OCI-LY7 (cell line): ENCODE measurements around the gene PPP1R14B. TPM values are rescaled to one million over a fixed set of nuclear protein-coding genes. Genes with fewer than 3 reads are reported as not detected.

Source experiments
- BruUV-seq: library from RNA; stranded (reverse); fragments of 400-500 nt; replicated peaks from 2 replicates; lab custom pipeline; 2021; lab: Mats Ljungman, UMichigan
- CTCF ChIA-PET: fragments of 300-600 bp; sonication (Branson Sonifier 250); formaldehyde crosslinking; loops from one replicate; lab custom pipeline; 2022; ENCODE audit warnings: antibody characterized with exemption; ENCODE audit not compliant: unreplicated experiment; lab: Charles Lee
- POLR2A ChIA-PET: fragments of 300-600 bp; sonication (Branson Sonifier 250); formaldehyde crosslinking; loops from one replicate; lab custom pipeline; 2022; ENCODE audit warnings: antibody characterized with exemption; lab: Charles Lee
- DNase-seq: peaks from one replicate; pipeline ENCODE4 v3.0.0-alpha.2; 2015; ENCODE audit warnings: low spot score
- H2AFZ ChIP-seq: fragments of 200-600 bp; sonication (generic), shearing (Covaris generic); 2 replicates; pipeline ENCODE4 v1.6.1; 2014; ENCODE audit warnings: mild to moderate bottlenecking, antibody characterized with exemption, low read length, moderate library complexity
- H3K27ac ChIP-seq: fragments of 200-600 bp; sonication (generic); 2 replicates; pipeline ENCODE4 v1.5.1; 2014; ENCODE audit warnings: mixed run types, low read depth, mild to moderate bottlenecking, moderate library complexity, low read length, inconsistent platforms; ENCODE audit not compliant: poor library complexity, severe bottlenecking
- H3K36me3 ChIP-seq: fragments of 200-600 bp; sonication (generic); 2 replicates; pipeline ENCODE4 v1.6.1; 2014; ENCODE audit warnings: mild to moderate bottlenecking, antibody characterized with exemption, low read length, moderate library complexity, mixed read lengths; ENCODE audit not compliant: insufficient read depth
- H3K4me1 ChIP-seq: fragments of 200-600 bp; sonication (generic); 2 replicates; pipeline ENCODE4 v1.5.1; 2014; ENCODE audit warnings: mild to moderate bottlenecking, low read length; ENCODE audit not compliant: insufficient read depth, poor library complexity, severe bottlenecking
- H3K4me2 ChIP-seq: fragments of 200-600 bp; sonication (generic); 2 replicates; pipeline ENCODE4 v1.6.1; 2014; ENCODE audit warnings: mild to moderate bottlenecking, low read length
- H3K4me3 ChIP-seq: fragments of 200-600 bp; sonication (generic); 2 replicates; pipeline ENCODE4 v1.5.1; 2014; ENCODE audit warnings: mild to moderate bottlenecking, low read depth, low read length; ENCODE audit not compliant: poor library complexity, severe bottlenecking
- H3K79me2 ChIP-seq: fragments of 200-600 bp; sonication (generic); 2 replicates; pipeline ENCODE4 v1.6.1; 2016; ENCODE audit warnings: low read depth, mild to moderate bottlenecking, low read length, moderate library complexity, mixed read lengths; ENCODE audit not compliant: insufficient read depth
- H3K9me2 ChIP-seq: fragments of 200-600 bp; sonication (generic); 2 replicates; pipeline ENCODE4 v1.6.1; 2016; ENCODE audit warnings: mild to moderate bottlenecking, low read length, mixed read lengths; ENCODE audit not compliant: insufficient read depth
- H3K9me3 ChIP-seq: fragments of 200-600 bp; sonication (generic); 2 replicates; pipeline ENCODE4 v1.6.1; 2014; ENCODE audit warnings: mild to moderate bottlenecking, mixed run types, low read length, mixed read lengths
- H4K20me1 ChIP-seq: fragments of 200-600 bp; sonication (generic); 2 replicates; pipeline ENCODE4 v1.6.1; 2014; ENCODE audit warnings: mild to moderate bottlenecking, antibody characterized with exemption, low read length, moderate library complexity, mixed read lengths; ENCODE audit not compliant: insufficient read depth
- CTCF ChIP-seq: fragments of 200-600 bp; sonication (generic); conservative IDR thresholded peaks from 2 replicates; pipeline ENCODE4 v1.5.1; 2014; ENCODE audit warnings: mild to moderate bottlenecking, antibody characterized with exemption, low read length, moderate library complexity, mixed read lengths
- EZH2phosphoT487 ChIP-seq: fragments of 200-600 bp; sonication (generic); IDR thresholded peaks from 2 replicates; pipeline ENCODE4 v1.6.1; 2018; ENCODE audit warnings: low read depth, borderline replicate concordance, mild to moderate bottlenecking, mixed run types, antibody characterized with exemption, low read length, moderate library complexity, mixed read lengths
- intact Hi-C: fragments of 100-400 bp; cut with micrococcal nuclease; formaldehyde crosslinking; loops from one replicate; pipeline ENCODE4 v1.10.0; 2022; ENCODE audit not compliant: unreplicated experiment
- total RNA-seq, 2 experiments: library from RNA; depleted of rRNA in 1 of 2; stranded (reverse); fragments of >200 nt in 1 of 2; shearing (Covaris generic) in 1 of 2; gene quantifications; 2 replicates each; pipeline ENCODE4 v1.2.3, GENCODE V29; 2014 to 2022

The PPP1R14B gene
- total RNA-seq, 2 experiments from 2014 or later, result 198 to 223 TPM

- H4K20me1 ChIP-seq, result no peaks in the 10 kb centered on the region
- H3K9me2 ChIP-seq, result no peaks in the 10 kb centered on the region
- no peaks in the 10 kb centered on the region for H3K36me3 ChIP-seq
- no peak overlapping the region for H2AFZ ChIP-seq
- TF ChIP-seq EZH2phosphoT487 (no peak), CTCF (no peak)
- no peak overlapping the region for H3K4me2 ChIP-seq
- H3K27ac ChIP-seq, result no peak overlapping the region
- peaks cover 8% of the 10 kb centered on the region for H3K4me1 ChIP-seq
- H3K4me3 ChIP-seq, result no peak overlapping the region
- no peaks in the 10 kb centered on the region for H3K9me3 ChIP-seq
- intact Hi-C loops, result no loop called here
- no peak for DNase-seq
- BruUV-seq, result no TSS peak
- CTCF ChIA-PET, result no interaction called here
- POLR2A ChIA-PET, result no interaction called here
- no peaks in the 10 kb centered on the region for H3K79me2 ChIP-seq
These were observed 43.9 kb upstream of the PPP1R14B start for GRCh38 chr11:64290352-64291261.

- intact Hi-C loops, result loop anchor here (5.0 kb wide), 1 partner anchor 87 kb away; no protein-coding TSS in a partner anchor
- DNase-seq, result no peak
- Histone ChIP-seq H3K4me3 (no peak overlapping the region), H3K79me2 (no peaks in the 10 kb centered on the region), H3K36me3 (no peaks in the 10 kb centered on the region), H3K4me1 (peaks cover 10% of the 10 kb centered on the region), H3K9me2 (no peaks in the 10 kb centered on the region), H4K20me1 (no peaks in the 10 kb centered on the region), H2AFZ (no peak overlapping the region), H3K9me3 (no peaks in the 10 kb centered on the region), H3K27ac (no peak overlapping the region), H3K4me2 (no peak overlapping the region)
- no TSS peak for BruUV-seq
- ChIA-PET POLR2A (no interaction called here), CTCF (interaction anchor here (0.6 kb wide), 1 partner anchor 20 kb away, joined by 7 read pairs; no protein-coding TSS in a partner anchor)
- TF ChIP-seq CTCF (no peak), EZH2phosphoT487 (no peak)
These were observed 42.3 kb upstream of the PPP1R14B start for GRCh38 chr11:64289002-64289564.
